Naive thymus-derived CD8-positive, alpha-beta T cell (primary cell): ENCODE data around the gene XXYLT1. TPM values are rescaled to one million over a fixed set of nuclear protein-coding genes. Genes with fewer than 3 reads are reported as not detected.

Experiments
- ATAC-seq, 2 donors: fragments of 150-1000 bp; cut with Tn5 transposase in 1 of 2; sonication (Bioruptor Pico), chemical (Tn5 transposase) in 1 of 2; 1 replicate in 1 of 2; 2 replicates in 1 of 2; pipeline ENCODE4 v1.10.0; 2021; ENCODE audit warnings: mild to moderate bottlenecking in 2 of 2, moderate library complexity in 2 of 2
- POLR2A ChIA-PET: fragments of 350-600 bp; sonication (Branson Sonifier 250); formaldehyde crosslinking; loops from one replicate; lab custom pipeline; 2021; ENCODE audit warnings: antibody characterized with exemption; lab: Charles Lee
- DNase-seq, 10 donors: peaks; one replicate each; pipeline versions ENCODE4 v3.0.0 to v3.0.0-alpha.2; 2020 to 2022
- H3K27ac Mint-ChIP-seq, 10 donors: one replicate each; pipeline ENCODE4 v1.8.0; 2020 to 2022; ENCODE audit warnings: mild to moderate bottlenecking in 10 of 10, mixed read lengths in 10 of 10, moderate library complexity in 4 of 10, inconsistent platforms in 1 of 10
- H3K27me3 Mint-ChIP-seq, 5 donors: one replicate each; pipeline ENCODE4 v1.8.0; 2021 to 2022; ENCODE audit warnings: mixed read lengths in 5 of 5
- H3K36me3 Mint-ChIP-seq, 3 donors: one replicate each; pipeline ENCODE4 v1.8.0; 2020 to 2022; ENCODE audit warnings: mixed read lengths in 3 of 3, mild to moderate bottlenecking in 2 of 3, inconsistent platforms in 1 of 3
- H3K4me1 Mint-ChIP-seq, 4 donors: one replicate each; pipeline ENCODE4 v1.8.0; 2021 to 2022; ENCODE audit warnings: mixed read lengths in 4 of 4
- H3K4me3 Mint-ChIP-seq, 10 donors: one replicate each; pipeline ENCODE4 v1.8.0; 2020 to 2022; ENCODE audit warnings: mild to moderate bottlenecking in 10 of 10, mixed read lengths in 10 of 10, moderate library complexity in 6 of 10, inconsistent platforms in 1 of 10
- H3K9me3 Mint-ChIP-seq, 9 donors: one replicate each; pipeline ENCODE4 v1.8.0; 2020 to 2022; ENCODE audit warnings: mixed read lengths in 9 of 9, mild to moderate bottlenecking in 3 of 9, inconsistent platforms in 1 of 9, moderate library complexity in 1 of 9
- polyA plus RNA-seq, 3 donors: library from polyadenylated mRNA; unstranded; fragments of 300-500 nt; fragmentation: Illumina TruSeq; gene quantifications; one replicate each; pipeline ENCODE4 v1.2.3, GENCODE V29; 2021
- total RNA-seq, 8 experiments: library from RNA in 2 of 8; stranded (reverse) in 2 of 8; gene quantifications; one replicate each; pipeline ENCODE4 v1.2.3 and lab custom pipeline; 2021 to 2026

Gene XXYLT1
- total and polyA plus RNA-seq, 5 experiments from 2014 or later, result 5.4 to 8.3 (median 6.3) TPM

- Mint-ChIP-seq H3K4me3 (no peak overlapping the region), H3K27me3 (peaks cover 0 to 3% (median 0%) of the 10 kb centered on the region in 5 donors), H3K36me3 (no peaks in the 10 kb centered on the region), H3K4me1 (peaks cover 0 to 3% (median 1%) of the 10 kb centered on the region in 4 donors), H3K27ac (no peak overlapping the region), H3K9me3 (no peaks in the 10 kb centered on the region)
- DNase-seq, result no peak
- POLR2A ChIA-PET, result no interaction called here
- no peak for ATAC-seq
Measured at GRCh38 chr3:195036203-195036505, 234.8 kb downstream of the XXYLT1 start.

GRCh38 chr3:195035345-195036202 lies 235.4 kb downstream of the XXYLT1 start:
- Mint-ChIP-seq H3K36me3 (no peaks in the 10 kb centered on the region), H3K4me1 (peaks cover 0 to 3% (median 1%) of the 10 kb centered on the region in 4 donors), H3K27me3 (peaks cover 0 to 3% (median 0%) of the 10 kb centered on the region in 5 donors), H3K4me3 (no peak overlapping the region), H3K9me3 (no peaks in the 10 kb centered on the region), H3K27ac (no peak overlapping the region)
- no peak for DNase-seq
- POLR2A ChIA-PET, result no interaction called here
- ATAC-seq, result no peak

- Mint-ChIP-seq H3K9me3 (no peaks in the 10 kb centered on the region), H3K27me3 (peaks cover 0 to 3% (median 2%) of the 10 kb centered on the region in 5 donors), H3K4me1 (peaks cover 0 to 3% (median 1%) of the 10 kb centered on the region in 4 donors), H3K36me3 (no peaks in the 10 kb centered on the region), H3K4me3 (no peak overlapping the region), H3K27ac (no peak overlapping the region)
- ATAC-seq (no peak), DNase-seq (no peak)
- POLR2A ChIA-PET, result no interaction called here
Measured at GRCh38 chr3:195034541-195034940, 236.4 kb downstream of the XXYLT1 start.

- Mint-ChIP-seq H3K27me3 (peaks cover 0 to 3% (median 0%) of the 10 kb centered on the region in 5 donors), H3K9me3 (no peaks in the 10 kb centered on the region), H3K27ac (no peak overlapping the region), H3K4me3 (no peak overlapping the region), H3K4me1 (peaks cover 0 to 3% (median 1%) of the 10 kb centered on the region in 4 donors), H3K36me3 (no peaks in the 10 kb centered on the region)
- POLR2A ChIA-PET, result no interaction called here
- ATAC-seq (no peak), DNase-seq (no peak)
Measured at GRCh38 chr3:195034101-195034500, 236.9 kb downstream of the XXYLT1 start.

GRCh38 chr3:195033531-195034091 lies 237.3 kb downstream of the XXYLT1 start:
- ATAC-seq, result no peak
- no peak overlapping the region for H3K4me3 Mint-ChIP-seq
- POLR2A ChIA-PET, result no interaction called here
- H3K36me3 Mint-ChIP-seq, result no peaks in the 10 kb centered on the region
- H3K9me3 Mint-ChIP-seq, result no peaks in the 10 kb centered on the region
- peaks cover 0 to 3% (median 1%) of the 10 kb centered on the region in 4 donors for H3K4me1 Mint-ChIP-seq
- peak overlapping the region in 2 of 10 donors; percentile 11 to 21 for H3K27ac Mint-ChIP-seq
- peaks cover 0 to 3% (median 0%) of the 10 kb centered on the region in 5 donors for H3K27me3 Mint-ChIP-seq
- DNase-seq, result no peak

- POLR2A ChIA-PET, result no interaction called here
- Mint-ChIP-seq H3K4me1 (peaks cover 0 to 3% (median 1%) of the 10 kb centered on the region in 4 donors), H3K36me3 (no peaks in the 10 kb centered on the region), H3K9me3 (no peaks in the 10 kb centered on the region), H3K4me3 (no peak overlapping the region), H3K27ac (no peak overlapping the region), H3K27me3 (peaks cover 0 to 3% (median 0%) of the 10 kb centered on the region in 5 donors)
- ATAC-seq (no peak), DNase-seq (no peak)
Measured at GRCh38 chr3:195032955-195033354, 238.0 kb downstream of the XXYLT1 start.

GRCh38 chr3:195032106-195032759 lies 238.7 kb downstream of the XXYLT1 start:
- no peak for ATAC-seq
- H3K36me3 Mint-ChIP-seq, result no peaks in the 10 kb centered on the region
- H3K4me3 Mint-ChIP-seq, result no peak overlapping the region
- DNase-seq, result no peak
- peaks cover 0 to 3% (median 1%) of the 10 kb centered on the region in 4 donors for H3K4me1 Mint-ChIP-seq
- peaks cover 0 to 3% (median 0%) of the 10 kb centered on the region in 5 donors for H3K27me3 Mint-ChIP-seq
- POLR2A ChIA-PET, result interaction anchor here (0.8 kb wide), 1 partner anchor 183 kb away, joined by 3 read pairs; no protein-coding TSS in a partner anchor
- H3K27ac Mint-ChIP-seq, result no peak overlapping the region
- H3K9me3 Mint-ChIP-seq, result no peaks in the 10 kb centered on the region

- no peaks in the 10 kb centered on the region for H3K36me3 Mint-ChIP-seq
- ATAC-seq, result no peak
- H3K9me3 Mint-ChIP-seq, result no peaks in the 10 kb centered on the region
- no peak overlapping the region for H3K27ac Mint-ChIP-seq
- POLR2A ChIA-PET, result interaction anchor here (0.8 to 0.9 kb wide), 2 partner anchors 12 to 182 kb away, joined by 3 read pairs; no protein-coding TSS in a partner anchor
- no peak overlapping the region for H3K4me3 Mint-ChIP-seq
- H3K4me1 Mint-ChIP-seq, result peaks cover 0 to 3% (median 1%) of the 10 kb centered on the region in 4 donors
- no peak for DNase-seq
- peaks cover 0 to 3% (median 0%) of the 10 kb centered on the region in 5 donors for H3K27me3 Mint-ChIP-seq
Measured at GRCh38 chr3:195031574-195032003, 239.4 kb downstream of the XXYLT1 start.

- Mint-ChIP-seq H3K27me3 (peaks cover 0 to 3% (median 0%) of the 10 kb centered on the region in 5 donors), H3K4me3 (no peak overlapping the region), H3K27ac (no peak overlapping the region), H3K36me3 (no peaks in the 10 kb centered on the region), H3K9me3 (no peaks in the 10 kb centered on the region), H3K4me1 (peaks cover 0 to 3% (median 1%) of the 10 kb centered on the region in 4 donors)
- no peak for ATAC-seq
- POLR2A ChIA-PET, result interaction anchor here (0.9 kb wide), 1 partner anchor 11 kb away, joined by 3 read pairs; no protein-coding TSS in a partner anchor
- DNase-seq, result no peak
Measured at GRCh38 chr3:195030791-195031321, 240.1 kb downstream of the XXYLT1 start.

GRCh38 chr3:195028877-195029606 lies 241.9 kb downstream of the XXYLT1 start:
- POLR2A ChIA-PET, result no interaction called here
- Mint-ChIP-seq H3K27me3 (peaks cover 0 to 8% (median 1%) of the 10 kb centered on the region in 5 donors), H3K9me3 (no peaks in the 10 kb centered on the region), H3K4me3 (no peak overlapping the region), H3K36me3 (no peaks in the 10 kb centered on the region), H3K4me1 (peaks cover 0 to 5% (median 1%) of the 10 kb centered on the region in 4 donors), H3K27ac (no peak overlapping the region)
- DNase-seq, result no peak
- no peak for ATAC-seq

GRCh38 chr3:195025884-195026200 lies 245.1 kb downstream of the XXYLT1 start:
- no peak overlapping the region for H3K27ac Mint-ChIP-seq
- H3K36me3 Mint-ChIP-seq, result no peaks in the 10 kb centered on the region
- peaks cover 0 to 9% (median 6%) of the 10 kb centered on the region in 5 donors for H3K27me3 Mint-ChIP-seq
- POLR2A ChIA-PET, result no interaction called here
- ATAC-seq, result no peak
- peaks cover 0 to 2% (median 0%) of the 10 kb centered on the region in 9 donors for H3K9me3 Mint-ChIP-seq
- DNase-seq, result no peak
- H3K4me1 Mint-ChIP-seq, result peaks cover 0 to 6% (median 0%) of the 10 kb centered on the region in 4 donors
- no peak overlapping the region for H3K4me3 Mint-ChIP-seq
